Measurements from ENCODE around the gene CIAO3. TPM values are rescaled to one million over a fixed set of nuclear protein-coding genes. Genes with fewer than 3 reads are reported as not detected.
A peak's percentile ranks its signal among the peaks of the same experiment; 100 is the strongest.

CIAO3 gene
- total RNA-seq, 1 donor from 2014 or later = 33.2 TPM

- Histone ChIP-seq H3K36me3 (ENCODE audit: control insufficient read depth, insufficient read depth, low read length) (no peaks in the 10 kb centered on the region), H3K27me3 (ENCODE audit: control insufficient read depth, insufficient read depth, low read length) (no peaks in the 10 kb centered on the region), H3K4me3 (ENCODE audit: low read depth, low read length) (no peak overlapping the region)
- DNase-seq (ENCODE audit: low read depth) (no peak), FAIRE-seq (no peak)
- no peak for TF ChIP-seq CTCF (IDR thresholded peaks at IDR 0.05; ENCODE audit: insufficient read depth, low read length, severe bottlenecking)
Measured at GRCh38 chr16:763369-764183, 22.8 kb upstream of the CIAO3 start.

GRCh38 chr16:762595-763268, 21.9 kb upstream of the CIAO3 start:
- no peaks in the 10 kb centered on the region for H3K27me3 ChIP-seq (ENCODE audit: control insufficient read depth, insufficient read depth, low read length)
- no peak for TF ChIP-seq CTCF (IDR thresholded peaks at IDR 0.05; ENCODE audit: insufficient read depth, low read length, severe bottlenecking)
- no peak overlapping the region for H3K4me3 ChIP-seq (ENCODE audit: low read depth, low read length)

GRCh38 chr16:761625-762513, 21.1 kb upstream of the CIAO3 start:
- DNase-seq (ENCODE audit: low read depth) = no peak
- Histone ChIP-seq H3K4me3 (ENCODE audit: low read depth, low read length) (no peak overlapping the region), H3K27me3 (ENCODE audit: control insufficient read depth, insufficient read depth, low read length) (no peaks in the 10 kb centered on the region), H3K36me3 (ENCODE audit: control insufficient read depth, insufficient read depth, low read length) (no peaks in the 10 kb centered on the region)
- no peak for TF ChIP-seq CTCF (IDR thresholded peaks at IDR 0.05; ENCODE audit: insufficient read depth, low read length, severe bottlenecking)
- FAIRE-seq = no peak

More at GRCh38 chr16:762595-763268, 21.9 kb upstream of the CIAO3 start:
- no peaks in the 10 kb centered on the region for H3K36me3 ChIP-seq (ENCODE audit: control insufficient read depth, insufficient read depth, low read length)
- no peak for DNase-seq (ENCODE audit: low read depth)
- no peak for FAIRE-seq

- no peak for FAIRE-seq
- no peaks in the 10 kb centered on the region for H3K36me3 ChIP-seq (ENCODE audit: control insufficient read depth, insufficient read depth, low read length)
- H3K27me3 ChIP-seq (ENCODE audit: control insufficient read depth, insufficient read depth, low read length) = no peaks in the 10 kb centered on the region
- peak; percentile 59 for DNase-seq (ENCODE audit: low read depth)
- TF ChIP-seq CTCF (IDR thresholded peaks at IDR 0.05; ENCODE audit: insufficient read depth, low read length, severe bottlenecking) = no peak
- H3K4me3 ChIP-seq (ENCODE audit: low read depth, low read length) = no peak within 1 kb of the TSS
Measured at GRCh38 chr16:760545-761343, 19.9 kb upstream of the CIAO3 start, which contains the start of gene MSLN. TSS of gene MSLN (plus strand) at chr16:760734. CDS start at chr16:762681, 1,947 bp downstream.

- Histone ChIP-seq H3K27me3 (ENCODE audit: control insufficient read depth, insufficient read depth, low read length) (no peaks in the 10 kb centered on the region), H3K36me3 (ENCODE audit: control insufficient read depth, insufficient read depth, low read length) (no peaks in the 10 kb centered on the region), H3K4me3 (ENCODE audit: low read depth, low read length) (no peak overlapping the region)
- FAIRE-seq (no peak), DNase-seq (ENCODE audit: low read depth) (no peak)
- TF ChIP-seq CTCF (IDR thresholded peaks at IDR 0.05; ENCODE audit: insufficient read depth, low read length, severe bottlenecking) = no peak
Measured at GRCh38 chr16:760065-760464, 19.3 kb upstream of the CIAO3 start.

All from bronchial epithelial cell (primary cell).